ENCODE data around the gene OGFOD2.

DNA sequence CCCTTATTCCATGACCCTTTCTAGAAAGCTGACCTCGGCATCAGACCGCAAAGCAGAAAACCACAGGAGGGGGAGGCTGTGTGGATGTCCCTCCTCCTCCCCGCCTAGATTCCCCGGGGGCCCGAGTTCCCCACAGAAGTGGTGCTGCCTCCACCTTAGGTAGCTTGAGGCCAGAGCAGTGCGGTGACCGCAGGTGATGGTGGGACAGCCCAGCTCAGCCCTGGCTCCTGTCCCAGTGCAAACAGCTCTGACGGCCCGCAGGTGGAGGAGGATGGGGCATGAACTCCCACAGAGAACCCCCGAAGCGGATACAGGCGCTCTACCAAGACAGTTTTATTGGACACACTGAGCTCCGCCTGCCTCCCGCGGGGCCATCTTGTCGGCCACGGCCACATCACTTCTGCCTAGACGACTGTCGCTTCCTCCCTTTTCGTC is 25.0 kb downstream of the OGFOD2 start:
- TF ChIP-seq, protein P1, sequence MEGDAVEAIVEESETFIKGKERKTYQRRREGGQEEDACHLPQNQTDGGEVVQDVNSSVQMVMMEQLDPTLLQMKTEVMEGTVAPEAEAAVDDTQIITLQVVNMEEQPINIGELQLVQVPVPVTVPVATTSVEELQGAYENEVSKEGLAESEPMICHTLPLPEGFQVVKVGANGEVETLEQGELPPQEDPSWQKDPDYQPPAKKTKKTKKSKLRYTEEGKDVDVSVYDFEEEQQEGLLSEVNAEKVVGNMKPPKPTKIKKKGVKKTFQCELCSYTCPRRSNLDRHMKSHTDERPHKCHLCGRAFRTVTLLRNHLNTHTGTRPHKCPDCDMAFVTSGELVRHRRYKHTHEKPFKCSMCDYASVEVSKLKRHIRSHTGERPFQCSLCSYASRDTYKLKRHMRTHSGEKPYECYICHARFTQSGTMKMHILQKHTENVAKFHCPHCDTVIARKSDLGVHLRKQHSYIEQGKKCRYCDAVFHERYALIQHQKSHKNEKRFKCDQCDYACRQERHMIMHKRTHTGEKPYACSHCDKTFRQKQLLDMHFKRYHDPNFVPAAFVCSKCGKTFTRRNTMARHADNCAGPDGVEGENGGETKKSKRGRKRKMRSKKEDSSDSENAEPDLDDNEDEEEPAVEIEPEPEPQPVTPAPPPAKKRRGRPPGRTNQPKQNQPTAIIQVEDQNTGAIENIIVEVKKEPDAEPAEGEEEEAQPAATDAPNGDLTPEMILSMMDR (IDR thresholded peaks at IDR 0.05), result no peak
- TF ChIP-seq POLR2A (IDR thresholded peaks at IDR 0.05), result no peak

All from thyroid gland (tissue), 4 donors.